B cell (primary cell): ENCODE results near the gene CDC5L.

Source experiments
- EZH2 ChIP-seq: IDR thresholded peaks from 2 replicates; pipeline ENCODE4 v1.6.1; 2012; ENCODE audit warnings: borderline replicate concordance, low read depth, mild to moderate bottlenecking, moderate library complexity, low read length; ENCODE audit not compliant: insufficient read depth, poor library complexity, severe bottlenecking
- TF ChIP-seq, protein P1 (sequence below): fragments of 200-600 bp; IDR thresholded peaks from one replicate; pipeline ENCODE4 v1.8.0; 2022; ENCODE audit warnings: antibody characterized with exemption, mild to moderate bottlenecking

GRCh38 chr6:44401138-44401537 is 13.6 kb downstream of the CDC5L start:
- TF ChIP-seq, protein P1, sequence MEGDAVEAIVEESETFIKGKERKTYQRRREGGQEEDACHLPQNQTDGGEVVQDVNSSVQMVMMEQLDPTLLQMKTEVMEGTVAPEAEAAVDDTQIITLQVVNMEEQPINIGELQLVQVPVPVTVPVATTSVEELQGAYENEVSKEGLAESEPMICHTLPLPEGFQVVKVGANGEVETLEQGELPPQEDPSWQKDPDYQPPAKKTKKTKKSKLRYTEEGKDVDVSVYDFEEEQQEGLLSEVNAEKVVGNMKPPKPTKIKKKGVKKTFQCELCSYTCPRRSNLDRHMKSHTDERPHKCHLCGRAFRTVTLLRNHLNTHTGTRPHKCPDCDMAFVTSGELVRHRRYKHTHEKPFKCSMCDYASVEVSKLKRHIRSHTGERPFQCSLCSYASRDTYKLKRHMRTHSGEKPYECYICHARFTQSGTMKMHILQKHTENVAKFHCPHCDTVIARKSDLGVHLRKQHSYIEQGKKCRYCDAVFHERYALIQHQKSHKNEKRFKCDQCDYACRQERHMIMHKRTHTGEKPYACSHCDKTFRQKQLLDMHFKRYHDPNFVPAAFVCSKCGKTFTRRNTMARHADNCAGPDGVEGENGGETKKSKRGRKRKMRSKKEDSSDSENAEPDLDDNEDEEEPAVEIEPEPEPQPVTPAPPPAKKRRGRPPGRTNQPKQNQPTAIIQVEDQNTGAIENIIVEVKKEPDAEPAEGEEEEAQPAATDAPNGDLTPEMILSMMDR = no peak
- TF ChIP-seq EZH2 = no peak
